A673 (cell line): ENCODE measurements around the gene CPNE9.

Experiments used
- CTCF ChIP-seq: fragments of 300-800, 200-600 bp; sonication (generic); conservative IDR thresholded peaks from 2 replicates; pipeline ENCODE4 v1.5.1; 2017; ENCODE audit warnings: low read depth, mild to moderate bottlenecking, antibody characterized with exemption, low read length, moderate library complexity, mixed read lengths
- EZH2 ChIP-seq: fragments of 200-600 bp; sonication (generic); IDR thresholded peaks from 2 replicates; pipeline ENCODE4 v1.6.1; 2017; ENCODE audit warnings: borderline replicate concordance, low read depth, mild to moderate bottlenecking, mixed read lengths, antibody characterized with exemption, low read length; ENCODE audit not compliant: poor library complexity, severe bottlenecking

- TF ChIP-seq CTCF (no peak), EZH2 (no peak)
Measured at GRCh38 chr3:9703240-9703639, 393 bp upstream of the CPNE9 start.
